K562 (cell line): ENCODE data around the gene RALY. TPM values are rescaled to one million over a fixed set of nuclear protein-coding genes. Genes with fewer than 3 reads are reported as not detected.

ENCODE experiments used
- ATAC-seq: fragments of 200-7000 bp; cut with Tn5 transposase; 3 replicates; pipeline ENCODE4 v1.9.1; 2020; ENCODE audit warnings: moderate library complexity
- BruUV-seq: library from RNA; stranded (reverse); fragments of 400-500 nt; replicated peaks from 2 replicates; lab custom pipeline; 2021; lab: Mats Ljungman, UMichigan
- CTCF ChIA-PET: fragments of 300-600 bp; formaldehyde crosslinking; extraction: SDS; loops from one replicate; lab custom pipeline; 2021; ENCODE audit warnings: low intra/inter-chr PET ratio; lab: Yijun Ruan, JAX
- POLR2A ChIA-PET: fragments of 300-600, 350-650 bp; sonication (Branson Sonifier 250); formaldehyde crosslinking; extraction: SDS; loops from one replicate; lab custom pipeline; 2021; ENCODE audit warnings: antibody characterized with exemption, inconsistent platforms; lab: Yijun Ruan, JAX
- DNase-seq, 4 experiments: peaks; one replicate each; pipeline versions ENCODE4 v3.0.0 to v3.0.0-alpha.2; 2011 to 2018; ENCODE audit warnings: low spot score in 3 of 4, mixed read lengths in 3 of 4; ENCODE audit errors: extremely low read depth in 1 of 4
- FAIRE-seq: peaks from 2 replicates; lab custom pipeline; 2011; peaks lifted over from hg19 to GRCh38; lab: Jason Lieb, UNC
- H2AFZ ChIP-seq: 2 replicates; pipeline ENCODE4 v1.6.0; 2011; ENCODE audit warnings: low read depth, low read length, control low read depth, inconsistent platforms
- H3K27ac ChIP-seq: fragments of 200-600 bp; 3 replicates; pipeline ENCODE4 v1.8.0; 2011; ENCODE audit warnings: low read depth, mild to moderate bottlenecking, control low read depth, inconsistent platforms, low read length, moderate library complexity, mixed read lengths; ENCODE audit errors: extremely low read depth
- H3K27me3 ChIP-seq, 2 experiments: fragments of 300-600 bp in 1 of 2; 2 replicates in 1 of 2; 3 replicates in 1 of 2; pipeline versions ENCODE4 v1.6.0 to v1.8.0; 2011; ENCODE audit warnings: inconsistent platforms in 2 of 2, low read length in 2 of 2, mild to moderate bottlenecking in 1 of 2, mixed read lengths in 1 of 2, moderate library complexity in 1 of 2; ENCODE audit not compliant: control insufficient read depth in 2 of 2, insufficient read depth in 2 of 2
- H3K36me3 ChIP-seq: fragments of 300-600 bp; 3 replicates; pipeline ENCODE4 v1.8.0; 2011; ENCODE audit warnings: mild to moderate bottlenecking, low read length, inconsistent platforms; ENCODE audit not compliant: control insufficient read depth, insufficient read depth
- H3K4me1 ChIP-seq, 2 experiments: fragments of 200-600 bp in 1 of 2; replicated peaks in 1 of 2; 2 replicates in 1 of 2; 3 replicates in 1 of 2; pipeline versions ENCODE4 v1.5.1 to v1.8.0; 2011; ENCODE audit warnings: inconsistent platforms in 2 of 2, low read length in 2 of 2, mild to moderate bottlenecking in 1 of 2, mixed read lengths in 1 of 2, moderate library complexity in 1 of 2; ENCODE audit not compliant: control insufficient read depth in 2 of 2, insufficient read depth in 2 of 2
- H3K4me2 ChIP-seq: 2 replicates; pipeline ENCODE4 v1.6.1; 2011; ENCODE audit warnings: low read length, control low read depth, inconsistent platforms, mixed read lengths; ENCODE audit not compliant: insufficient read depth
- H3K4me3 ChIP-seq: fragments of 200-600 bp; sonication (generic), shearing (Covaris generic); 2 replicates; pipeline ENCODE4 v1.5.1; 2016; ENCODE audit warnings: control low read depth, inconsistent platforms
- H3K79me2 ChIP-seq: fragments of 200-600 bp; 3 replicates; pipeline ENCODE4 v1.8.0; 2011; ENCODE audit warnings: low read length, inconsistent platforms; ENCODE audit not compliant: control insufficient read depth, insufficient read depth
- H3K9ac ChIP-seq, 2 experiments: 2 replicates each; pipeline versions ENCODE4 v1.6.0 to v1.6.1; 2011; ENCODE audit warnings: low read depth in 2 of 2, low read length in 2 of 2, control low read depth in 1 of 2, inconsistent platforms in 1 of 2, mild to moderate bottlenecking in 1 of 2, mixed read lengths in 1 of 2; ENCODE audit not compliant: insufficient read depth in 1 of 2
- H3K9me1 ChIP-seq: one replicate; pipeline ENCODE4 v1.6.0; 2011; ENCODE audit warnings: inconsistent platforms, mild to moderate bottlenecking, low read length, moderate library complexity; ENCODE audit not compliant: control insufficient read depth, insufficient read depth
- H3K9me3 ChIP-seq: replicated peaks from 2 replicates; pipeline ENCODE4 v1.5.1; 2011; ENCODE audit warnings: low read depth, low read length, inconsistent platforms; ENCODE audit not compliant: control insufficient read depth, insufficient read depth
- H4K20me1 ChIP-seq: replicated peaks from 2 replicates; pipeline ENCODE4 v1.6.1; 2011; ENCODE audit warnings: low read length, inconsistent platforms, mixed read lengths; ENCODE audit not compliant: control insufficient read depth, insufficient read depth
- C11orf30 ChIP-seq: fragments of 450-650 bp; IDR thresholded peaks from 2 replicates; pipeline ENCODE4 v1.6.1; 2016; ENCODE audit warnings: low read depth, mild to moderate bottlenecking
- CHD1 ChIP-seq: fragments of 200-600 bp; sonication (generic); IDR thresholded peaks from one replicate; pipeline ENCODE4 v1.6.1; 2012; ENCODE audit warnings: mild to moderate bottlenecking, moderate library complexity, low read length, inconsistent platforms
- HLTF ChIP-seq: fragments of 450-650 bp; IDR thresholded peaks from 2 replicates; pipeline ENCODE4 v1.6.1; 2016
- KLF1 ChIP-seq: fragments of 450-650 bp; IDR thresholded peaks from 2 replicates; pipeline ENCODE4 v1.6.1; 2016; ENCODE audit warnings: missing genetic modification characterization, missing compliant biosample characterization
- ZNF316 ChIP-seq: fragments of 450-650 bp; IDR thresholded peaks from 2 replicates; pipeline ENCODE4 v1.6.1; 2016
- WGBS: fragments of 100-300 bp; shearing (Covaris generic); methylation state at CpG from one replicate; pipeline ENCODE4 v1.1.6; 2016; ENCODE audit warnings: low coverage, mixed read lengths; ENCODE audit not compliant: insufficient coverage; ENCODE audit errors: missing lambda C conversion rate; 5-methylcytosine and 5-hydroxymethylcytosine counted together
- in situ Hi-C: fragments of 300-500 bp; cut with MboI; formaldehyde crosslinking; loops from 4 replicates; pipeline ENCODE4 v1.15.0; 2018; ENCODE audit warnings: inconsistent platforms, mixed read lengths
- intact Hi-C: fragments of 100-400 bp; cut with micrococcal nuclease; formaldehyde crosslinking; loops from 2 replicates; pipeline ENCODE4 v1.14.2; 2022
- polyA plus RNA-seq, 8 experiments: library from polyadenylated mRNA; depleted of rRNA in 4 of 8; stranded (reverse) in 5 of 8; unstranded in 3 of 8; fragments of >200 nt; fragmentation: Nextera tagmentation in 2 of 8; fragmentation: Illumina TruSeq in 1 of 8; extraction: Ambion mirVana in 2 of 8; extraction: Trizol in 1 of 8; gene quantifications; 2 replicates each; pipeline versions ENCODE4 v1.2.1 to v1.2.3, GENCODE V29; 2011 to 2014; ENCODE audit warnings: inconsistent platforms in 1 of 8, missing spikeins in 1 of 8
- total RNA-seq, 7 experiments: library from RNA; depleted of rRNA in 6 of 7; stranded (reverse); fragments of >200 nt in 6 of 7; fragmentation: Illumina TruSeq in 2 of 7; extraction: Trizol in 2 of 7; gene quantifications; 2 replicates each; pipeline versions ENCODE4 v1.2.1 to v1.2.3, GENCODE V29; 2011 to 2021; ENCODE audit warnings: low replicate concordance in 1 of 7

RALY gene
- total and polyA plus RNA-seq, 9 of the 15 experiments (the other 6 are each of a cell fraction or from before 2014, with no cell fraction given), result 0.80 to 207 (median 128) TPM

DNA sequence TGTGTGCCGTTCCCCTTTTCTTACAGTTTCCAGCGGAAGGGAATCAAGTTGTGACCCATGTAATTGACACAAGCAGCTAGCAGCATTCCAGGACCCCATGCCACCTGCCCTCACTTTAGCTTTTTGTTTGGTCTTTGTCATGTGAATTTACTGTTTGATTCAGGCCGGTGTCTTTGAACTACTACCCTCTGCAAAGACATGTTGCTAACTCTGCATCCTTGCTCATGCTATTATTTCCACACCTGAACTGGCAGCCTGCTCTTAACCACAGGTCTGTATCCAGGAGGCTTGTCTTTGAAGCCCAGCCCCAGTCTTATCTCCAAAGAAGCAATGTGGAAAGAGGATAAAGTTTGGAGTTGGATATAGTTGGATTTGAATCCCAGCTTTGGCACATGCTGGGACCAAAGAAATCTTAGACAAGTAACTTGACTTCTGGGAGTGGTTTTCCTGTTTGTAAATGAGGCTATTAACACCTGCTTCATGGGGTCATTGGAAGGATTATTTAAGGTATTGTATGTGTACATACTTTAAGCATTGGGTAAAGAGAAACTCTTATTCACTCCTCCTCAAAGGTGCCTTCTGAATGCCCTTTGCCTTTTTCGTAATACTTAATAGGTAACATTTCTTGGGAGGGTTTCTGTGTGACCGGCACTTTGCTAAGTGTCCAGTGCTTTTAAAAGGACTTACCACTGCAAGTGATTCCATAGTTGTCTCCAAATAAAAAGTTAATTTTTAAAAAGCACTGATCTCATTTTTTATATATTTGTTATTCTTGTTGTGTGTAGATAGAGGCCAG, 52.4 kb downstream of the RALY start (continued):
- TF ChIP-seq CHD1 (no peak), KLF1 (tag) (no peak)

DNA sequence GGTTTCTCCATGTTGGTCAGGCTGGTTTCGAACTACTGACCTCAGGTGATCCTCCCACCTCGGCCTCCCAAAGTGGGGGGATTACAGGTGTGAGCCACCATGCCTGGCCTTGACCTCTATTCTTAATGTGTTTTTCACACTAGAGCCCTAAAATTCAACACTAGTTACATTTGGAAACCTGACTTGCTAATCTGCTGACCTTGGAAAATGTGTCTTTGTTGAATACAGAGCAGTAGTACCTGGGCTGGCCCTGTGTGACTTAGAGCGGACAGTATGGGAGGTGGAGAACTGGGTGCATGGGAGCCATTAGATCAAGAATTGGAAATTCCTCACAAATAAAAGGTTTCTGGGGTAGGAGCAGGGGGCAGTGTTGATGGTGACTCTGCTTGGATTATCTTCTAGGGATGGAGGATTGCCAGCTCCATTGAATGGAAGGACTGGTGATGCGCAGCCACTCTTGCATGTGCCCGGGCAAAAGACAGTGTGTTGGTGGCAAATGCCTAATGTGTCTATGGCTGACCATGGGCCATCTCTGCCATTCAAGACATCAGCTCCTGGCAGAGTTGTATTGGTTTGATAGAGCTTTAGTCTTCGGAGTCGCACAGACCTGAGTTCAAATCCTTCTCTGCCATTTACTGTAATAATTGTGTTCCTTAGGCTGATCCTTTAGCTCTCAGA, 53.4 kb downstream of the RALY start:
- peaks cover 27% of the 10 kb centered on the region for H4K20me1 ChIP-seq

More for the DNA sequence above, 53.4 kb downstream of the RALY start:
- DNase-seq, result no peak
- intact Hi-C loops (no loop called here), in situ Hi-C loops (no loop called here)
- H3K36me3 ChIP-seq, result peaks cover 18% of the 10 kb centered on the region; the same call in 2 of the 3 replicates
- H3K9me1 ChIP-seq, result peaks cover 6% of the 10 kb centered on the region
- peaks cover 74% of the 10 kb centered on the region; the same call in 2 of the 3 replicates for H3K79me2 ChIP-seq
- no peaks in the 10 kb centered on the region for H3K9me3 ChIP-seq
- 95% methylated on average over 7 of the region's 7 CpGs for WGBS
- ChIA-PET POLR2A (interaction anchor here (1.5 kb wide), 1 partner anchor 30 kb away, joined by 5 read pairs; no protein-coding TSS in a partner anchor), CTCF (no interaction called here)
- no TSS peak for BruUV-seq
- H3K4me3 ChIP-seq, result no peak overlapping the region
- H3K27ac ChIP-seq, result no peak overlapping the region
- no peak overlapping the region for H3K9ac ChIP-seq
- peaks cover 0 to 15% of the 10 kb centered on the region in 2 experiments; a peak in 2 of 5 replicates for H3K4me1 ChIP-seq
- peak; percentile 28; the same call in 1 of the 2 replicates for TF ChIP-seq C11orf30
- peak; percentile 39; the same call in 1 of the 2 replicates for TF ChIP-seq ZNF316
- TF ChIP-seq HLTF, result no peak
- H2AFZ ChIP-seq, result no peak overlapping the region
- ATAC-seq, result no peak
- H3K27me3 ChIP-seq, result no peaks in the 10 kb centered on the region
- FAIRE-seq, result no peak
- no peak overlapping the region for H3K4me2 ChIP-seq
